GM12878 (cell line): ENCODE results near the gene FHIP2A. TPM values are rescaled to one million over a fixed set of nuclear protein-coding genes. Genes with fewer than 3 reads are reported as not detected.

Experiments used
- ATAC-seq: fragments of 200-7000 bp; cut with Tn5 transposase; 3 replicates; pipeline ENCODE4 v1.9.1; 2020; ENCODE audit warnings: mild to moderate bottlenecking, moderate library complexity
- BruUV-seq: library from RNA; stranded (reverse); fragments of 400-500 nt; replicated peaks from 2 replicates; lab custom pipeline; 2021; lab: Mats Ljungman, UMichigan
- CTCF ChIA-PET: fragments of 300-600 bp; sonication (Branson Sonifier 250); formaldehyde crosslinking; extraction: SDS; loops from one replicate; lab custom pipeline; 2021; ENCODE audit warnings: inconsistent platforms; lab: Yijun Ruan, JAX
- POLR2A ChIA-PET: fragments of 350-600 bp; formaldehyde crosslinking; extraction: SDS; loops from one replicate; lab custom pipeline; 2021; ENCODE audit warnings: inconsistent platforms; lab: Charles Lee
- RAD21 ChIA-PET: fragments of 300-600 bp; sonication (Branson Sonifier 250); formaldehyde crosslinking; loops from one replicate; lab custom pipeline; 2023; ENCODE audit warnings: antibody characterized with exemption; ENCODE audit not compliant: unreplicated experiment; lab: Charles Lee
- SMC1A ChIA-PET: fragments of 300-600 bp; sonication (Branson Sonifier 250); formaldehyde crosslinking; loops from one replicate; lab custom pipeline; 2023; ENCODE audit not compliant: unreplicated experiment, uncharacterized antibody; lab: Charles Lee
- DNase-seq: peaks from one replicate; pipeline ENCODE4 v3.0.0-alpha.2; 2011; ENCODE audit warnings: low read depth, low spot score
- FAIRE-seq: peaks from 3 replicates; lab custom pipeline; 2011; peaks lifted over from hg19 to GRCh38; lab: Jason Lieb, UNC
- H2AFZ ChIP-seq: 2 replicates; pipeline ENCODE4 v1.6.0; 2011; ENCODE audit warnings: low read depth, low read length, control low read depth; ENCODE audit not compliant: control insufficient read depth
- H3K27ac ChIP-seq: 2 replicates; pipeline ENCODE4 v1.5.1; 2011; ENCODE audit warnings: control low read depth; ENCODE audit not compliant: control insufficient read depth, insufficient read depth
- H3K27me3 ChIP-seq, 2 experiments: replicated peaks in 1 of 2; 2 replicates each; pipeline versions ENCODE4 v1.6.0 to v1.6.1; 2011; ENCODE audit warnings: low read length in 1 of 2; ENCODE audit not compliant: control insufficient read depth in 2 of 2, insufficient read depth in 2 of 2
- H3K36me3 ChIP-seq, 2 experiments: 2 replicates each; pipeline ENCODE4 v1.5.1; 2011; ENCODE audit warnings: low read length in 1 of 2; ENCODE audit not compliant: control insufficient read depth in 2 of 2, insufficient read depth in 2 of 2
- H3K4me1 ChIP-seq: 2 replicates; pipeline ENCODE4 v1.6.1; 2011; ENCODE audit warnings: mild to moderate bottlenecking, low read length, moderate library complexity, mixed read lengths; ENCODE audit not compliant: control insufficient read depth, insufficient read depth
- H3K4me2 ChIP-seq: 2 replicates; pipeline ENCODE4 v1.6.0; 2011; ENCODE audit warnings: control low read depth; ENCODE audit not compliant: control insufficient read depth, insufficient read depth
- H3K4me3 ChIP-seq: fragments of 200-600 bp; sonication (generic); 2 replicates; pipeline ENCODE4 v1.5.1; 2016
- H3K79me2 ChIP-seq: 2 replicates; pipeline ENCODE4 v1.6.0; 2011; ENCODE audit warnings: low read length; ENCODE audit not compliant: control insufficient read depth, insufficient read depth
- H3K9ac ChIP-seq: 2 replicates; pipeline ENCODE4 v1.8.0; 2011; ENCODE audit warnings: low read length, control low read depth, mixed read lengths; ENCODE audit not compliant: control insufficient read depth, insufficient read depth
- H3K9me3 ChIP-seq: replicated peaks from 3 replicates; pipeline ENCODE4 v1.5.1; 2011; ENCODE audit warnings: mild to moderate bottlenecking, low read length; ENCODE audit not compliant: control insufficient read depth, insufficient read depth
- H4K20me1 ChIP-seq: 2 replicates; pipeline ENCODE4 v1.6.0; 2011; ENCODE audit not compliant: control insufficient read depth, insufficient read depth
- BCLAF1 ChIP-seq: fragments of 450-650 bp; IDR thresholded peaks from 2 replicates; pipeline ENCODE4 v1.6.1; 2017; ENCODE audit warnings: antibody characterized with exemption, mild to moderate bottlenecking, moderate library complexity
- BHLHE40 ChIP-seq, 2 experiments: fragments of 450-650 bp in 1 of 2; IDR thresholded peaks; 2 replicates each; pipeline ENCODE4 v1.6.1; 2011 to 2017; ENCODE audit warnings: low read depth in 2 of 2, borderline replicate concordance in 1 of 2, improper control_type of control experiment in 1 of 2, low read length in 1 of 2, mild to moderate bottlenecking in 1 of 2
- CHD4 ChIP-seq: fragments of 200-600 bp; sonication (generic); IDR thresholded peaks from 2 replicates; pipeline ENCODE4 v1.6.1; 2016; ENCODE audit warnings: mild to moderate bottlenecking
- EZH2 ChIP-seq: IDR thresholded peaks from 2 replicates; pipeline ENCODE4 v1.6.1; 2012; ENCODE audit warnings: low read depth, mild to moderate bottlenecking, control low read depth, inconsistent platforms, low read length, borderline replicate concordance; ENCODE audit not compliant: control insufficient read depth
- HDAC2 ChIP-seq: fragments of 200-600 bp; sonication (generic); IDR thresholded peaks from 2 replicates; pipeline ENCODE4 v1.6.1; 2017
- HSF1 ChIP-seq: fragments of 150-350 bp; IDR thresholded peaks from 2 replicates; pipeline ENCODE4 v1.6.1; 2014; ENCODE audit warnings: mild to moderate bottlenecking, low read depth, low read length
- IRF3 ChIP-seq: fragments of 450-650 bp; IDR thresholded peaks from 2 replicates; pipeline ENCODE4 v1.6.1; 2014; ENCODE audit warnings: mild to moderate bottlenecking
- ZNF622 ChIP-seq: fragments of 450-650 bp; IDR thresholded peaks from 2 replicates; pipeline ENCODE4 v1.6.1; 2017; ENCODE audit warnings: mild to moderate bottlenecking, inconsistent platforms
- WGBS: methylation state at CpG from one replicate; pipeline ENCODE4 v1.1.6; 2016; ENCODE audit warnings: low lambda C conversion rate; ENCODE audit not compliant: insufficient replicate concordance, insufficient coverage; ENCODE audit errors: missing lambda C conversion rate; 5-methylcytosine and 5-hydroxymethylcytosine counted together
- in situ Hi-C: fragments of 300-500 bp; cut with MboI; formaldehyde crosslinking; loops from 9 replicates; pipeline ENCODE4 v1.14.3; 2018; ENCODE audit warnings: mixed read lengths
- intact Hi-C: fragments of 100-400 bp; cut with micrococcal nuclease; formaldehyde crosslinking; loops from one replicate; pipeline ENCODE4 v1.14.2; 2022; ENCODE audit not compliant: unreplicated experiment
- polyA plus RNA-seq, 11 experiments: library from polyadenylated mRNA; depleted of rRNA in 4 of 11; unstranded in 6 of 11; stranded (reverse) in 5 of 11; fragments of >200 nt; fragmentation: Nextera tagmentation in 4 of 11; fragmentation: Illumina TruSeq in 1 of 11; extraction: Ambion mirVana in 4 of 11; extraction: Trizol in 1 of 11; gene quantifications; 1 replicate in 1 of 11; 2 replicates in 10 of 11; pipeline versions ENCODE4 v1.2.1 to v1.2.3, GENCODE V29; 2011 to 2016; ENCODE audit warnings: inconsistent platforms in 2 of 11, missing spikeins in 2 of 11, low read depth in 1 of 11
- total RNA-seq, 4 experiments: library from RNA; depleted of rRNA in 3 of 4; stranded (reverse); fragments of >200 nt in 3 of 4; fragmentation: Illumina TruSeq in 1 of 4; extraction: Trizol in 1 of 4; gene quantifications; 2 replicates each; pipeline versions ENCODE4 v1.2.1 to v1.2.3, GENCODE V29; 2013 to 2021

The FHIP2A gene
- total and polyA plus RNA-seq, 10 of the 15 experiments (the other 5 are each of a cell fraction or from before 2014, with no cell fraction given) = 6.8 to 30.4 (median 17.0) TPM

GRCh38 chr10:114779803-114780576 lies 41.6 kb upstream of the FHIP2A start:
- Histone ChIP-seq H4K20me1 (no peaks in the 10 kb centered on the region), H3K4me1 (no peaks in the 10 kb centered on the region)
- FAIRE-seq = no peak
- BruUV-seq = no TSS peak
- peak; percentile 53 for ATAC-seq
- SMC1A ChIA-PET = no interaction called here
- TF ChIP-seq IRF3 (no peak), EZH2 (no peak)
- TF ChIP-seq, all 136 proteins: peak for 0
- H3K9me3 ChIP-seq = no peaks in the 10 kb centered on the region
- H3K4me3 ChIP-seq = no peak overlapping the region
- ChIA-PET CTCF (interaction anchor here (1.0 kb wide), 1 partner anchor 99 kb away, joined by 3 read pairs; no protein-coding TSS in a partner anchor), RAD21 (no interaction called here), POLR2A (no interaction called here)
- H3K27me3 ChIP-seq = peaks cover 0 to 2% of the 10 kb centered on the region in 2 experiments; a peak in 1 of 4 replicates
- H2AFZ ChIP-seq = peak overlapping the region; percentile 15; the same call in 1 of the 2 replicates
- H3K79me2 ChIP-seq = no peaks in the 10 kb centered on the region
- in situ Hi-C loops = loop anchor here (10.0 to 25.0 kb wide), 2 partner anchors 305 to 468 kb away; no protein-coding TSS in a partner anchor
- 34% methylated on average over 3 of the region's 3 CpGs for WGBS
- H3K9ac ChIP-seq = no peak overlapping the region
- H3K36me3 ChIP-seq = no peaks in the 10 kb centered on the region
- DNase-seq = no peak
- intact Hi-C loops = no loop called here
- no peak overlapping the region for H3K27ac ChIP-seq
- no peak overlapping the region; the same call in 1 of the 2 replicates for H3K4me2 ChIP-seq

- in situ Hi-C loops = loop anchor here (10.0 to 25.0 kb wide), 2 partner anchors 306 to 468 kb away; no protein-coding TSS in a partner anchor
- 24% methylated on average over 2 of the region's 2 CpGs for WGBS
- intact Hi-C loops = no loop called here
- BruUV-seq = no TSS peak
- ChIA-PET RAD21 (no interaction called here), SMC1A (interaction anchor here (0.9 kb wide), 1 partner anchor 228 kb away, joined by 3 read pairs; no protein-coding TSS in a partner anchor), CTCF (interaction anchor here (1.0 kb wide), 1 partner anchor 99 kb away, joined by 3 read pairs; no protein-coding TSS in a partner anchor), POLR2A (no interaction called here)
- peaks cover 0 to 2% of the 10 kb centered on the region in 2 experiments; a peak in 1 of 4 replicates for H3K27me3 ChIP-seq
- FAIRE-seq = no peak
- H3K79me2 ChIP-seq = no peaks in the 10 kb centered on the region
- H3K9me3 ChIP-seq = no peaks in the 10 kb centered on the region
- no peaks in the 10 kb centered on the region for H4K20me1 ChIP-seq
- no peak overlapping the region for H3K4me2 ChIP-seq
- no peaks in the 10 kb centered on the region for H3K36me3 ChIP-seq
- no peak for ATAC-seq
- no peak overlapping the region for H3K27ac ChIP-seq
- peak overlapping the region; percentile 15; the same call in 1 of the 2 replicates for H2AFZ ChIP-seq
- DNase-seq = no peak
- no peak overlapping the region for H3K9ac ChIP-seq
- H3K4me3 ChIP-seq = no peak overlapping the region
- no peaks in the 10 kb centered on the region for H3K4me1 ChIP-seq
- TF ChIP-seq HDAC2 = no peak
- no peak for TF ChIP-seq BCLAF1
- TF ChIP-seq ZNF622 = no peak
- no peak for TF ChIP-seq BHLHE40 (IDR thresholded peaks at IDR 0.05; ENCODE audit: borderline replicate concordance in 1 of 2, low read depth in 2 of 2, low read length in 1 of 2)
- no peak for TF ChIP-seq HSF1
- TF ChIP-seq CHD4 = no peak
Measured at GRCh38 chr10:114780577-114781184, 40.9 kb upstream of the FHIP2A start.
